H9 (cell line): ENCODE measurements around the gene CYBA. TPM values are rescaled to one million over a fixed set of nuclear protein-coding genes. Genes with fewer than 3 reads are reported as not detected.
"Not testable (repeated sequence)": the region's sequence is repeated elsewhere in the genome, so short reads cannot be mapped to it uniquely, and the experiment has no call there.

Experiments used
- DNase-seq: peaks from one replicate; pipeline ENCODE4 v3.0.0-alpha.2; 2017
- H2AFZ ChIP-seq: one replicate; pipeline ENCODE4 v1.6.1; 2013; ENCODE audit warnings: mild to moderate bottlenecking, low read length, control low read depth, moderate library complexity
- H2AK5ac ChIP-seq: 2 replicates; pipeline ENCODE4 v1.6.1; 2013; ENCODE audit warnings: low read length, control low read depth, mixed read lengths; ENCODE audit not compliant: insufficient read length
- H2BK120ac ChIP-seq: one replicate; pipeline ENCODE4 v1.6.1; 2013; ENCODE audit warnings: low read depth, mild to moderate bottlenecking, low read length, control low read depth, inconsistent platforms; ENCODE audit not compliant: poor library complexity, severe bottlenecking
- H2BK12ac ChIP-seq: 2 replicates; pipeline ENCODE4 v1.6.1; 2013; ENCODE audit warnings: low read length, control low read depth, mixed read lengths, low read depth; ENCODE audit not compliant: insufficient read length
- H2BK15ac ChIP-seq: 2 replicates; pipeline ENCODE4 v1.6.1; 2013; ENCODE audit warnings: low read depth, low read length, control low read depth
- H2BK20ac ChIP-seq: one replicate; pipeline ENCODE4 v1.6.1; 2013; ENCODE audit warnings: low read depth, mild to moderate bottlenecking, low read length, control low read depth, inconsistent platforms; ENCODE audit not compliant: poor library complexity, severe bottlenecking
- H2BK5ac ChIP-seq: 2 replicates; pipeline ENCODE4 v1.6.1; 2013; ENCODE audit warnings: low read length, control low read depth, mixed read lengths; ENCODE audit not compliant: insufficient read length
- H3K14ac ChIP-seq: 2 replicates; pipeline ENCODE4 v1.6.1; 2013; ENCODE audit warnings: low read length, control low read depth; ENCODE audit not compliant: insufficient read depth
- H3K18ac ChIP-seq: 2 replicates; pipeline ENCODE4 v1.6.1; 2013; ENCODE audit warnings: low read depth, mild to moderate bottlenecking, mixed read lengths, low read length, control low read depth; ENCODE audit not compliant: insufficient read length
- H3K23ac ChIP-seq: 2 replicates; pipeline ENCODE4 v1.6.1; 2013; ENCODE audit warnings: low read length, control low read depth, mixed read lengths, low read depth; ENCODE audit not compliant: insufficient read length
- H3K23me2 ChIP-seq: 2 replicates; pipeline ENCODE4 v1.6.1; 2013; ENCODE audit warnings: low read depth, mild to moderate bottlenecking, mixed read lengths, low read length, control low read depth; ENCODE audit not compliant: insufficient read length, poor library complexity, severe bottlenecking
- H3K27ac ChIP-seq: 2 replicates; pipeline ENCODE4 v1.5.1; 2013; ENCODE audit warnings: low read length, control low read depth, mixed read lengths, low read depth; ENCODE audit not compliant: insufficient read length
- H3K27me3 ChIP-seq: 2 replicates; pipeline ENCODE4 v1.6.1; 2013; ENCODE audit warnings: low read length, control low read depth, inconsistent platforms; ENCODE audit not compliant: insufficient read depth
- H3K4ac ChIP-seq: 2 replicates; pipeline ENCODE4 v1.6.1; 2013; ENCODE audit warnings: low read depth, mild to moderate bottlenecking, control low read depth, inconsistent platforms, low read length, moderate library complexity
- H3K4me1 ChIP-seq: 2 replicates; pipeline ENCODE4 v1.6.1; 2013; ENCODE audit warnings: low read length, control low read depth, inconsistent platforms; ENCODE audit not compliant: insufficient read depth
- H3K4me2 ChIP-seq: 2 replicates; pipeline ENCODE4 v1.6.1; 2013; ENCODE audit warnings: low read length, control low read depth, mixed read lengths; ENCODE audit not compliant: insufficient read length, insufficient read depth
- H3K56ac ChIP-seq: 2 replicates; pipeline ENCODE4 v1.6.1; 2013; ENCODE audit warnings: low read depth, mild to moderate bottlenecking, mixed read lengths, low read length, control low read depth; ENCODE audit not compliant: insufficient read length
- H3K79me1 ChIP-seq: 2 replicates; pipeline ENCODE4 v1.6.1; 2013; ENCODE audit warnings: low read depth, mild to moderate bottlenecking, moderate library complexity, low read length, control low read depth, inconsistent platforms; ENCODE audit not compliant: insufficient read depth, poor library complexity, severe bottlenecking
- H3K79me2 ChIP-seq: 2 replicates; pipeline ENCODE4 v1.6.1; 2013; ENCODE audit warnings: low read length, control low read depth, inconsistent platforms; ENCODE audit not compliant: insufficient read depth
- H3K9ac ChIP-seq: 2 replicates; pipeline ENCODE4 v1.6.1; 2013; ENCODE audit warnings: low read length, control low read depth, mixed read lengths; ENCODE audit not compliant: insufficient read length; ENCODE audit errors: extremely low read depth
- H3K9me3 ChIP-seq: one replicate; pipeline ENCODE4 v1.6.1; 2013; ENCODE audit warnings: low read depth, low read length, inconsistent platforms; ENCODE audit not compliant: control insufficient read depth
- H3T11ph ChIP-seq: one replicate; pipeline ENCODE4 v1.6.1; 2013; ENCODE audit warnings: mild to moderate bottlenecking, low read length, control low read depth, inconsistent platforms
- H4K20me1 ChIP-seq: one replicate; pipeline ENCODE4 v1.6.1; 2013; ENCODE audit not compliant: control insufficient read depth, insufficient read length, insufficient read depth
- H4K5ac ChIP-seq: 2 replicates; pipeline ENCODE4 v1.6.1; 2013; ENCODE audit warnings: low read depth, mild to moderate bottlenecking, mixed read lengths, low read length, control low read depth; ENCODE audit not compliant: insufficient read length
- H4K8ac ChIP-seq: replicated peaks from 2 replicates; pipeline ENCODE4 v1.6.1; 2013; ENCODE audit warnings: low read length, control low read depth, mixed read lengths, low read depth; ENCODE audit not compliant: insufficient read length
- H4K91ac ChIP-seq: 2 replicates; pipeline ENCODE4 v1.6.1; 2013; ENCODE audit warnings: low read depth, mild to moderate bottlenecking, moderate library complexity, mixed read lengths, low read length, control low read depth; ENCODE audit not compliant: insufficient read length
- H3K27ac Mint-ChIP-seq, 3 experiments: 2 replicates in 2 of 3; 3 replicates in 1 of 3; pipeline ENCODE4 v1.8.0; 2020 to 2021; ENCODE audit warnings: mixed read lengths in 3 of 3, mild to moderate bottlenecking in 1 of 3, moderate library complexity in 1 of 3
- H3K27me3 Mint-ChIP-seq: 2 replicates; pipeline ENCODE4 v1.8.0; 2021; ENCODE audit warnings: low read depth, mild to moderate bottlenecking, moderate library complexity, mixed read lengths
- H3K36me3 Mint-ChIP-seq, 3 experiments: 2 replicates in 2 of 3; 3 replicates in 1 of 3; pipeline ENCODE4 v1.8.0; 2020 to 2021; ENCODE audit warnings: low read depth in 3 of 3, mixed read lengths in 3 of 3; ENCODE audit not compliant: insufficient read depth in 1 of 3
- H3K4me1 Mint-ChIP-seq, 2 experiments: 2 replicates each; pipeline ENCODE4 v1.8.0; 2020; ENCODE audit warnings: mixed read lengths in 2 of 2
- H3K4me3 Mint-ChIP-seq, 2 experiments: 2 replicates in 1 of 2; 3 replicates in 1 of 2; pipeline ENCODE4 v1.8.0; 2020 to 2021; ENCODE audit warnings: mild to moderate bottlenecking in 2 of 2, mixed read lengths in 2 of 2, moderate library complexity in 1 of 2
- H3K9me3 Mint-ChIP-seq, 2 experiments: 2 replicates in 1 of 2; 3 replicates in 1 of 2; pipeline ENCODE4 v1.8.0; 2020; ENCODE audit warnings: mild to moderate bottlenecking in 2 of 2, mixed read lengths in 2 of 2, moderate library complexity in 1 of 2
- WGBS: extraction: QIAGEN DNeasy Blood & Tissue Kit; methylation state at CpG from one replicate; pipeline ENCODE4 v1.1.7; 2013; ENCODE audit warnings: missing lambda C conversion rate, low lambda C conversion rate, mixed read lengths; ENCODE audit not compliant: insufficient read length; ENCODE audit errors: extremely low coverage; 5-methylcytosine and 5-hydroxymethylcytosine counted together
- total RNA-seq: library from RNA; stranded (reverse); gene quantifications from 2 replicates; pipeline ENCODE4 v1.2.1, GENCODE V29; 2021
- TF ChIP-seq, protein P1 (sequence below): fragments of 200-600 bp; sonication (generic); conservative IDR thresholded peaks from 3 replicates; pipeline ENCODE4 v1.8.0; 2021; ENCODE audit warnings: antibody characterized with exemption, mild to moderate bottlenecking

Gene CYBA
- total RNA-seq, 1 experiment from 2014 or later: 153 TPM

DNA sequence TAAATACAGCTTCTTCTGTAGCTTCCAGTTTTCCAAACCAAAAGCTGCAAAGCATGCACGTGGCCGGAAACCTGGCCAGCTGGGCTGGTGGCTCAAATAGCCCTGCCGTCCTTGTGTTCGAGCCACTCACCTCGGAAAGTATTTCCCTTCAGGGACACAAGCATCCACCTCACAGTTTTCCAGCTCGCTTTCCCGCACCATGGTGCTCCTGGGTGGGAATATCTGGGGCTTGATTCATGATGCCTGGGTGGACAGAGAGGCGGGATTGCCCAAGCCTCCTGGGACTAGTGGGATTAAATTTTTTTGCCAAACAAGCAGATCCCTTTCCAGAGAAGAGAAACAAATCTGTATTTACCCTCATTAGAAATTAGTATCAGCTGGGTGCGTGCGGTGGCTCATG, 19.1 kb upstream of the CYBA start:
- Histone ChIP-seq H4K5ac (no peak overlapping the region), H2AFZ (no peak overlapping the region), H3K27me3 (no peaks in the 10 kb centered on the region), H3K4me1 (no peaks in the 10 kb centered on the region), H2BK120ac (no peak overlapping the region), H4K8ac (no peak overlapping the region), H4K91ac (no peak overlapping the region), H3K9ac (no peak overlapping the region), H3K4ac (no peak overlapping the region), H3K14ac (no peak overlapping the region), H3K56ac (no peak overlapping the region), H2BK5ac (no peak overlapping the region), H3K4me2 (no peak overlapping the region), H3K27ac (no peak overlapping the region), H3T11ph (no peak overlapping the region), H3K79me1 (no peaks in the 10 kb centered on the region), H2BK15ac (no peak overlapping the region), H3K79me2 (no peaks in the 10 kb centered on the region), H2AK5ac (no peak overlapping the region), H4K20me1 (no peaks in the 10 kb centered on the region), H3K9me3 (no peaks in the 10 kb centered on the region), H3K23ac (no peak overlapping the region), H3K18ac (no peak overlapping the region), H3K23me2 (no peaks in the 10 kb centered on the region), H2BK20ac (no peak overlapping the region), H2BK12ac (no peak overlapping the region)
- WGBS: no CpG with 5 or more reads among the region's 10 CpGs
- no peak overlapping the region for H3K4me3 Mint-ChIP-seq
- H3K36me3 Mint-ChIP-seq: peaks cover 13 to 32% (median 16%) of the 10 kb centered on the region in 3 experiments
- TF ChIP-seq, protein P1, sequence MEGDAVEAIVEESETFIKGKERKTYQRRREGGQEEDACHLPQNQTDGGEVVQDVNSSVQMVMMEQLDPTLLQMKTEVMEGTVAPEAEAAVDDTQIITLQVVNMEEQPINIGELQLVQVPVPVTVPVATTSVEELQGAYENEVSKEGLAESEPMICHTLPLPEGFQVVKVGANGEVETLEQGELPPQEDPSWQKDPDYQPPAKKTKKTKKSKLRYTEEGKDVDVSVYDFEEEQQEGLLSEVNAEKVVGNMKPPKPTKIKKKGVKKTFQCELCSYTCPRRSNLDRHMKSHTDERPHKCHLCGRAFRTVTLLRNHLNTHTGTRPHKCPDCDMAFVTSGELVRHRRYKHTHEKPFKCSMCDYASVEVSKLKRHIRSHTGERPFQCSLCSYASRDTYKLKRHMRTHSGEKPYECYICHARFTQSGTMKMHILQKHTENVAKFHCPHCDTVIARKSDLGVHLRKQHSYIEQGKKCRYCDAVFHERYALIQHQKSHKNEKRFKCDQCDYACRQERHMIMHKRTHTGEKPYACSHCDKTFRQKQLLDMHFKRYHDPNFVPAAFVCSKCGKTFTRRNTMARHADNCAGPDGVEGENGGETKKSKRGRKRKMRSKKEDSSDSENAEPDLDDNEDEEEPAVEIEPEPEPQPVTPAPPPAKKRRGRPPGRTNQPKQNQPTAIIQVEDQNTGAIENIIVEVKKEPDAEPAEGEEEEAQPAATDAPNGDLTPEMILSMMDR: no peak
- H3K4me1 Mint-ChIP-seq: peaks cover 9 to 10% of the 10 kb centered on the region in 2 experiments
- no peak for DNase-seq
- H3K27ac Mint-ChIP-seq: peak overlapping the region in 1 of 3 experiments; percentile 15; a peak in 1 of 7 replicates
- no peaks in the 10 kb centered on the region; the same call in 1 of the 2 replicates for H3K27me3 Mint-ChIP-seq
- H3K9me3 Mint-ChIP-seq: peaks cover 3% of the 10 kb centered on the region in 2 experiments; a peak in 2 of 5 replicates

GRCh38 chr16:88669493-88669892, 18.6 kb upstream of the CYBA start:
- H2BK20ac ChIP-seq, H3K27ac ChIP-seq, H3K27me3 ChIP-seq, H2BK5ac ChIP-seq, H3K27me3 Mint-ChIP-seq, H3K79me1 ChIP-seq, H3K9ac ChIP-seq, H3K9me3 Mint-ChIP-seq, H3K4ac ChIP-seq, H4K91ac ChIP-seq, H2BK15ac ChIP-seq, H3K14ac ChIP-seq, H3K23me2 ChIP-seq, H4K20me1 ChIP-seq, H2BK12ac ChIP-seq, H3K4me1 ChIP-seq, H3K4me3 Mint-ChIP-seq, H3T11ph ChIP-seq, H2AK5ac ChIP-seq, H2AFZ ChIP-seq, H3K56ac ChIP-seq, H3K9me3 ChIP-seq, DNase-seq, H4K8ac ChIP-seq, H3K23ac ChIP-seq, H4K5ac ChIP-seq, H3K18ac ChIP-seq, H2BK120ac ChIP-seq, H3K27ac Mint-ChIP-seq, H3K79me2 ChIP-seq, H3K4me2 ChIP-seq: not testable (repeated sequence)
- WGBS: no CpG with 5 or more reads among the region's 8 CpGs
- peaks cover 13 to 34% (median 16%) of the 10 kb centered on the region in 3 experiments for H3K36me3 Mint-ChIP-seq
- peaks cover 9 to 12% of the 10 kb centered on the region in 2 experiments for H3K4me1 Mint-ChIP-seq
